Measurements from ENCODE around the gene DISC1. TPM values are rescaled to one million over a fixed set of nuclear protein-coding genes. Genes with fewer than 3 reads are reported as not detected.
"Not testable (repeated sequence)": the region's sequence is repeated elsewhere in the genome, so short reads cannot be mapped to it uniquely, and the experiment has no call there.

DISC1 gene
- total and polyA plus RNA-seq, 7 experiments from 2014 or later = 7.8 to 33.8 (median 17.1) TPM

GRCh38 chr1:231939118-231939517 is 312.5 kb downstream of the DISC1 start:
- intact Hi-C loops (cut with micrococcal nuclease) = no loop called here
- Mint-ChIP-seq H3K4me1 (peaks cover 0 to 9% (median 0%) of the 10 kb centered on the region in 7 donors), H3K36me3 (peaks cover 2 to 66% (median 31%) of the 10 kb centered on the region in 5 donors), H3K4me3 (no peak overlapping the region), H3K27ac (no peak overlapping the region), H3K27me3 (no peaks in the 10 kb centered on the region), H3K9me3 (peaks cover 0 to 3% (median 0%) of the 10 kb centered on the region in 11 donors)
- Histone ChIP-seq H3K36me3 (ENCODE audit: control insufficient read depth in 2 of 3, insufficient read depth in 3 of 3, low read length in 3 of 3) (no peaks in the 10 kb centered on the region), H3K4me3 (ENCODE audit: low read length) (no peak overlapping the region), H3K9me3 (ENCODE audit: control insufficient read depth in 2 of 3, low read length in 3 of 3) (no peaks in the 10 kb centered on the region), H3K27me3 (ENCODE audit: control insufficient read depth in 2 of 2, insufficient read depth in 2 of 2, low read length in 2 of 2) (no peaks in the 10 kb centered on the region), H3K4me1 (ENCODE audit: control insufficient read depth in 2 of 2, insufficient read depth in 2 of 2, low read length in 2 of 2) (no peaks in the 10 kb centered on the region), H3K27ac (ENCODE audit: low read depth, low read length) (no peak overlapping the region)
- ATAC-seq (no peak), DNase-seq (no peak)
- POLR2A ChIA-PET = no interaction called here
- CTCF ChIA-PET = no interaction called here

DNA sequence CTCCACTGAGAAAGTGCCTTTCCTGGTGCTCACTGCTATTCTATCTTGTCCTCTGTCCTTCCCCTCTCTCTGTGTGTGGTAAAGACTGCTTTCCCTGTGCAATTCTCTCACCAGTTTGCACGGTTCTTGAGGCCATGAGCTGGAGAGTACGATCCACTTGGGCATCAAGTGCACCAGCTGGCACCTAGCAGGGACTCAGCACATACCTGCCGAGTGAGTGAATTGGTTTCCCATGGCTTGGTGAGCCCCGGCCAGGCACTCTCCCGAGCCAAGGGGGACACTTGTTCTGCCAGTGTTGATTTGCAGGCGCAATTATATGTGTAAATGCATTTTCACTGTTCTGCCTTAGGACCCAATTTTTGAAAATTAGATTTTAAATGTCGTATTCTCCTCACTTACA is 313.5 kb downstream of the DISC1 start:
- Histone ChIP-seq H3K27ac (ENCODE audit: low read depth, low read length) (no peak overlapping the region), H3K9me3 (ENCODE audit: control insufficient read depth in 2 of 3, low read length in 3 of 3) (no peaks in the 10 kb centered on the region), H3K4me1 (ENCODE audit: control insufficient read depth in 2 of 2, insufficient read depth in 2 of 2, low read length in 2 of 2) (no peaks in the 10 kb centered on the region), H3K27me3 (ENCODE audit: control insufficient read depth in 2 of 2, insufficient read depth in 2 of 2, low read length in 2 of 2) (no peaks in the 10 kb centered on the region), H3K36me3 (ENCODE audit: control insufficient read depth in 2 of 3, insufficient read depth in 3 of 3, low read length in 3 of 3) (no peaks in the 10 kb centered on the region), H3K4me3 (ENCODE audit: low read length) (no peak overlapping the region)
- ATAC-seq (no peak), DNase-seq (no peak)
- Mint-ChIP-seq H3K9me3 (peaks cover 0 to 6% (median 0%) of the 10 kb centered on the region in 11 donors), H3K36me3 (peaks cover 4 to 68% (median 34%) of the 10 kb centered on the region in 5 donors), H3K4me3 (no peak overlapping the region), H3K27me3 (no peaks in the 10 kb centered on the region), H3K27ac (no peak overlapping the region), H3K4me1 (peaks cover 0 to 9% (median 0%) of the 10 kb centered on the region in 7 donors)
- ChIA-PET CTCF (no interaction called here), POLR2A (no interaction called here)
- intact Hi-C loops (cut with micrococcal nuclease) = no loop called here

GRCh38 chr1:231940701-231941100 is 314.1 kb downstream of the DISC1 start:
- CTCF ChIA-PET = no interaction called here
- peaks cover 0 to 15% (median 0%) of the 10 kb centered on the region in 7 donors for H3K4me1 Mint-ChIP-seq
- no peak for ATAC-seq
- H3K9me3 ChIP-seq (ENCODE audit: control insufficient read depth in 2 of 3, low read length in 3 of 3) = no peaks in the 10 kb centered on the region
- H3K4me3 ChIP-seq (ENCODE audit: low read length) = no peak overlapping the region
- no peaks in the 10 kb centered on the region for H3K4me1 ChIP-seq (ENCODE audit: control insufficient read depth in 2 of 2, insufficient read depth in 2 of 2, low read length in 2 of 2)
- no peaks in the 10 kb centered on the region for H3K36me3 ChIP-seq (ENCODE audit: control insufficient read depth in 2 of 3, insufficient read depth in 3 of 3, low read length in 3 of 3)
- no peaks in the 10 kb centered on the region for H3K27me3 ChIP-seq (ENCODE audit: control insufficient read depth in 2 of 2, insufficient read depth in 2 of 2, low read length in 2 of 2)
- DNase-seq = no peak
- peaks cover 0 to 12% (median 2%) of the 10 kb centered on the region in 11 donors for H3K9me3 Mint-ChIP-seq
- POLR2A ChIA-PET = no interaction called here
- no peak overlapping the region for H3K27ac Mint-ChIP-seq
- H3K27ac ChIP-seq (ENCODE audit: low read depth, low read length) = no peak overlapping the region
- no peaks in the 10 kb centered on the region for H3K27me3 Mint-ChIP-seq
- intact Hi-C loops (cut with micrococcal nuclease) = no loop called here
- H3K36me3 Mint-ChIP-seq = peaks cover 4 to 73% (median 40%) of the 10 kb centered on the region in 5 donors
- H3K4me3 Mint-ChIP-seq = no peak overlapping the region

GRCh38 chr1:231943084-231943483 is 316.5 kb downstream of the DISC1 start:
- CTCF ChIA-PET = no interaction called here
- no peaks in the 10 kb centered on the region for H3K27me3 Mint-ChIP-seq
- DNase-seq (no peak), ATAC-seq (no peak)
- peaks cover 0 to 7% (median 0%) of the 10 kb centered on the region in 7 donors for H3K4me1 Mint-ChIP-seq
- H3K27ac Mint-ChIP-seq = peak overlapping the region in 1 of 9 donors; percentile 29
- H3K27me3 ChIP-seq (ENCODE audit: control insufficient read depth in 2 of 2, insufficient read depth in 2 of 2, low read length in 2 of 2) = no peaks in the 10 kb centered on the region
- H3K9me3 ChIP-seq (ENCODE audit: control insufficient read depth in 2 of 3, low read length in 3 of 3) = no peaks in the 10 kb centered on the region
- intact Hi-C loops (cut with micrococcal nuclease) = no loop called here
- H3K4me3 Mint-ChIP-seq = no peak overlapping the region
- no peak overlapping the region for H3K27ac ChIP-seq (ENCODE audit: low read depth, low read length)
- H3K36me3 ChIP-seq (ENCODE audit: control insufficient read depth in 2 of 3, insufficient read depth in 3 of 3, low read length in 3 of 3) = no peaks in the 10 kb centered on the region
- H3K36me3 Mint-ChIP-seq = peaks cover 4 to 80% (median 47%) of the 10 kb centered on the region in 5 donors
- peaks cover 1 to 18% (median 5%) of the 10 kb centered on the region in 11 donors for H3K9me3 Mint-ChIP-seq
- H3K4me1 ChIP-seq (ENCODE audit: control insufficient read depth in 2 of 2, insufficient read depth in 2 of 2, low read length in 2 of 2) = no peaks in the 10 kb centered on the region
- POLR2A ChIA-PET = no interaction called here
- H3K4me3 ChIP-seq (ENCODE audit: low read length) = no peak overlapping the region

DNA sequence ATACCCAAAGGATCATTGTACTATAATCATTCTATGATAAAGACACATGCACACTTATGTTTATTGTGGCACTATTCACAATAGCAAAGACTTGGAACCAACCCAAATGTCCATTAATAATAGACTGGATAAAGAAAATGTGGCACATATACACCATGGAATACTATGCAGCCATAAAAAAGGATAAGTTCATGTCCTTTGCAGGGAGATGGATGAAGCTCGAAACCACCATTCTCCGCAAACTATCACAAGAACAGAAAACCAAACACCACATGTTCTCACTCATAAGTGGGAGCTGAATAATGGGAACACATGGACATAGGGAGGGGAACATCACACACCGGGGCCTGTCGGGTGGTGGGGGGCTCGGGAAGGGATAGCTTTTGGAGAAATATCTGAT is 321.5 kb downstream of the DISC1 start:
- H3K9me3 ChIP-seq (ENCODE audit: control insufficient read depth in 2 of 3, low read length in 3 of 3); H3K4me1 ChIP-seq (ENCODE audit: control insufficient read depth in 2 of 2, insufficient read depth in 2 of 2, low read length in 2 of 2); H3K27ac ChIP-seq (ENCODE audit: low read depth, low read length); H3K36me3 ChIP-seq (ENCODE audit: control insufficient read depth in 2 of 3, insufficient read depth in 3 of 3, low read length in 3 of 3); POLR2A ChIA-PET; ATAC-seq; CTCF ChIA-PET; intact Hi-C loops (cut with micrococcal nuclease); H3K27me3 Mint-ChIP-seq; H3K27me3 ChIP-seq (ENCODE audit: control insufficient read depth in 2 of 2, insufficient read depth in 2 of 2, low read length in 2 of 2); H3K4me3 ChIP-seq (ENCODE audit: low read length); DNase-seq; H3K4me1 Mint-ChIP-seq; H3K4me3 Mint-ChIP-seq: not testable (repeated sequence)
- Mint-ChIP-seq H3K9me3 (peaks cover 1 to 16% (median 6%) of the 10 kb centered on the region in 11 donors), H3K27ac (peak overlapping the region in 1 of 9 donors; percentile 18), H3K36me3 (peaks cover 3 to 68% (median 36%) of the 10 kb centered on the region in 5 donors)

DNA sequence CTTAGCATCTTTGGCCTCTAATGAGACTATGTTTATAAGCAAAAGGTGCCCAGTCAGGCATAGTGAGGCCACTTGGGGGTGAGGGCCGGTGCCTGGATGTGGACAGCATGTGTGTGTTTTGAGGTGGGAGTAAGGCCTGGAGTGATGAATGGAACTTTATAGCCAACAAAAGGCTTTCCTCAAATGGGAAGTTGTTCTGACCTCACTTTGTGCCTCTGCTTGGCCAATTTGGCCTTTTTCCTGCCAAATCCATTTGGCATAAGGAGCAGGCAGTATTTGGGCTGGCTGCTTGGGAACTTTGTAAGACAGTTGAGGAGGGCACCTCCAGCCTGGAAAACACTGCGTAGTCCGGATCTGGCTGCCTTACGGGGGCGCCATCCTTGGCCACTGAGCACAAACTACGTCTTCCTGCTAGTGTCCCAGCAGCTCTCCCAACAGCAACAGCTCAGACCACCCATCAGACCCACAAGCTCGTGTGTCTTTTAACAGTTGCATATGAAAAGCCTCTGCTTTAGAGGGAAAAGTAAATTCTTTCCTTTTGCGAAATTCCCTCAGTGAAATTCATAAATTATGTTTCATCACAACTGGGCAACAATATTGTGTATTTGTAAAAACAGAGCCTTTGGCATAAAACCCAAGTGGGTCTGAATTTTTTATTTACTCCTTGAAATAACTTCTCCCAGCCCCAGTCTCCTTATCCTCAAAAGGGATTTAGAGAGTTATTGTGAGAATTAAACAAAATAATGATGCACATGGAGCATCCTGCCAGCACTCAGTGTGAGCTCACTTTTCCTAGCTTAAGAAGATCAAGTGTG is 322.9 kb downstream of the DISC1 start:
- Mint-ChIP-seq H3K27me3 (no peaks in the 10 kb centered on the region), H3K36me3 (peaks cover 2 to 72% (median 41%) of the 10 kb centered on the region in 5 donors), H3K4me1 (peaks cover 0 to 7% (median 0%) of the 10 kb centered on the region in 7 donors), H3K9me3 (peaks cover 1 to 18% (median 6%) of the 10 kb centered on the region in 11 donors), H3K4me3 (no peak overlapping the region), H3K27ac (peak overlapping the region in 2 of 9 donors; percentile 21 to 72)
- intact Hi-C loops (cut with micrococcal nuclease) = no loop called here
- DNase-seq (no peak), ATAC-seq (no peak)
- Histone ChIP-seq H3K9me3 (ENCODE audit: control insufficient read depth in 2 of 3, low read length in 3 of 3) (no peaks in the 10 kb centered on the region), H3K27ac (ENCODE audit: low read depth, low read length) (no peak overlapping the region), H3K27me3 (ENCODE audit: control insufficient read depth in 2 of 2, insufficient read depth in 2 of 2, low read length in 2 of 2) (no peaks in the 10 kb centered on the region), H3K36me3 (ENCODE audit: control insufficient read depth in 2 of 3, insufficient read depth in 3 of 3, low read length in 3 of 3) (no peaks in the 10 kb centered on the region), H3K4me1 (ENCODE audit: control insufficient read depth in 2 of 2, insufficient read depth in 2 of 2, low read length in 2 of 2) (no peaks in the 10 kb centered on the region), H3K4me3 (ENCODE audit: low read length) (no peak overlapping the region)
- ChIA-PET CTCF (interaction anchor here (0.7 kb wide), 1 partner anchor 193 kb away, joined by 3 read pairs; no protein-coding TSS in a partner anchor), POLR2A (no interaction called here)
